Effector memory CD8-positive, alpha-beta T cell (primary cell): ENCODE results near the gene TTBK2.

Source experiments
- ATAC-seq: fragments of 150-1000 bp; cut with Tn5 transposase; replicated peaks from 2 replicates; pipeline ENCODE4 v1.10.0; 2021; ENCODE audit warnings: mild to moderate bottlenecking, moderate library complexity
- DNase-seq, 3 experiments: peaks; one replicate each; pipeline ENCODE4 v3.0.0; 2021
- H3K27ac Mint-ChIP-seq, 2 donors: one replicate each; pipeline ENCODE4 v1.8.0; 2022; ENCODE audit warnings: mild to moderate bottlenecking in 2 of 2, mixed read lengths in 2 of 2, moderate library complexity in 2 of 2
- H3K27me3 Mint-ChIP-seq, 2 donors: one replicate each; pipeline ENCODE4 v1.8.0; 2022; ENCODE audit warnings: mixed read lengths in 2 of 2
- H3K36me3 Mint-ChIP-seq: one replicate; pipeline ENCODE4 v1.8.0; 2022; ENCODE audit warnings: mild to moderate bottlenecking, moderate library complexity, mixed read lengths; ENCODE audit not compliant: insufficient read depth
- H3K4me1 Mint-ChIP-seq, 2 donors: one replicate each; pipeline ENCODE4 v1.8.0; 2022; ENCODE audit warnings: low read depth in 2 of 2, mixed read lengths in 2 of 2
- H3K4me3 Mint-ChIP-seq, 2 donors: one replicate each; pipeline ENCODE4 v1.8.0; 2022; ENCODE audit warnings: mild to moderate bottlenecking in 2 of 2, mixed read lengths in 2 of 2, moderate library complexity in 2 of 2
- H3K9me3 Mint-ChIP-seq, 2 donors: one replicate each; pipeline ENCODE4 v1.8.0; 2022; ENCODE audit warnings: mixed read lengths in 2 of 2

TTBK2 gene

GRCh38 chr15:42719043-42719442, 201.5 kb downstream of the TTBK2 start:
- Mint-ChIP-seq H3K27me3 (no peaks in the 10 kb centered on the region), H3K27ac (peak overlapping the region; percentile 54 to 76), H3K9me3 (no peaks in the 10 kb centered on the region), H3K36me3 (peaks cover 7% of the 10 kb centered on the region), H3K4me1 (no peaks in the 10 kb centered on the region), H3K4me3 (no peak overlapping the region)
- ATAC-seq (no peak), DNase-seq (no peak)

- peaks cover 7% of the 10 kb centered on the region for H3K36me3 Mint-ChIP-seq
- no peak overlapping the region for H3K4me3 Mint-ChIP-seq
Observed at GRCh38 chr15:42716626-42717025, 204.0 kb downstream of the TTBK2 start.

GRCh38 chr15:42716125-42716524, 204.5 kb downstream of the TTBK2 start:
- peak overlapping the region in 1 of 2 donors; percentile 58 for H3K27ac Mint-ChIP-seq

More at GRCh38 chr15:42716626-42717025, 204.0 kb downstream of the TTBK2 start:
- Mint-ChIP-seq H3K9me3 (no peaks in the 10 kb centered on the region), H3K27me3 (no peaks in the 10 kb centered on the region), H3K27ac (no peak overlapping the region), H3K4me1 (no peaks in the 10 kb centered on the region)
- no peak for ATAC-seq
- DNase-seq = no peak

GRCh38 chr15:42712584-42712983, 208.0 kb downstream of the TTBK2 start:
- Mint-ChIP-seq H3K4me3 (no peak overlapping the region), H3K36me3 (peaks cover 3% of the 10 kb centered on the region), H3K4me1 (no peaks in the 10 kb centered on the region), H3K27me3 (no peaks in the 10 kb centered on the region), H3K9me3 (no peaks in the 10 kb centered on the region), H3K27ac (peak overlapping the region in 1 of 2 donors; percentile 35)
- ATAC-seq = no peak
- no peak for DNase-seq

More at GRCh38 chr15:42716125-42716524, 204.5 kb downstream of the TTBK2 start:
- no peak for ATAC-seq
- Mint-ChIP-seq H3K36me3 (peaks cover 7% of the 10 kb centered on the region), H3K4me3 (no peak overlapping the region), H3K4me1 (no peaks in the 10 kb centered on the region), H3K9me3 (no peaks in the 10 kb centered on the region), H3K27me3 (no peaks in the 10 kb centered on the region)
- DNase-seq = no peak

GRCh38 chr15:42711746-42712145, 208.8 kb downstream of the TTBK2 start:
- Mint-ChIP-seq H3K27me3 (no peaks in the 10 kb centered on the region), H3K4me3 (no peak overlapping the region), H3K36me3 (peaks cover 3% of the 10 kb centered on the region), H3K27ac (peak overlapping the region in 1 of 2 donors; percentile 12), H3K4me1 (no peaks in the 10 kb centered on the region), H3K9me3 (no peaks in the 10 kb centered on the region)
- DNase-seq = no peak
- no peak for ATAC-seq

GRCh38 chr15:42710662-42711061, 209.9 kb downstream of the TTBK2 start:
- no peak overlapping the region for H3K4me3 Mint-ChIP-seq
- H3K27me3 Mint-ChIP-seq = no peaks in the 10 kb centered on the region
- H3K4me1 Mint-ChIP-seq = no peaks in the 10 kb centered on the region
- DNase-seq (no peak), ATAC-seq (no peak)
- peak overlapping the region in 1 of 2 donors; percentile 17 for H3K27ac Mint-ChIP-seq
- H3K36me3 Mint-ChIP-seq = peaks cover 3% of the 10 kb centered on the region
- H3K9me3 Mint-ChIP-seq = no peaks in the 10 kb centered on the region

- H3K27me3 Mint-ChIP-seq = no peaks in the 10 kb centered on the region
- peak overlapping the region; percentile 56 to 79 for H3K27ac Mint-ChIP-seq
- peaks cover 0 to 4% of the 10 kb centered on the region in 2 donors for H3K4me1 Mint-ChIP-seq
- no peaks in the 10 kb centered on the region for H3K9me3 Mint-ChIP-seq
- no peak for ATAC-seq
- no peak overlapping the region for H3K4me3 Mint-ChIP-seq
- no peak for DNase-seq
- peaks cover 3% of the 10 kb centered on the region for H3K36me3 Mint-ChIP-seq
Observed at GRCh38 chr15:42707873-42708544, 212.6 kb downstream of the TTBK2 start.

GRCh38 chr15:42707068-42707467, 213.5 kb downstream of the TTBK2 start:
- no peaks in the 10 kb centered on the region for H3K9me3 Mint-ChIP-seq
- ATAC-seq = no peak
- H3K27me3 Mint-ChIP-seq = no peaks in the 10 kb centered on the region
- H3K4me1 Mint-ChIP-seq = peaks cover 0 to 4% of the 10 kb centered on the region in 2 donors
- DNase-seq = no peak
- H3K4me3 Mint-ChIP-seq = no peak overlapping the region
- peaks cover 3% of the 10 kb centered on the region for H3K36me3 Mint-ChIP-seq
- H3K27ac Mint-ChIP-seq = peak overlapping the region in 1 of 2 donors; percentile 79

- DNase-seq = no peak
- Mint-ChIP-seq H3K4me3 (no peak overlapping the region), H3K36me3 (peaks cover 3% of the 10 kb centered on the region), H3K27me3 (no peaks in the 10 kb centered on the region), H3K27ac (peak overlapping the region in 1 of 2 donors; percentile 13), H3K4me1 (peaks cover 0 to 4% of the 10 kb centered on the region in 2 donors), H3K9me3 (no peaks in the 10 kb centered on the region)
- ATAC-seq = no peak
Observed at GRCh38 chr15:42705336-42705735, 215.2 kb downstream of the TTBK2 start.

GRCh38 chr15:42704492-42704926, 216.1 kb downstream of the TTBK2 start:
- H3K9me3 Mint-ChIP-seq = no peaks in the 10 kb centered on the region
- H3K36me3 Mint-ChIP-seq = peaks cover 3% of the 10 kb centered on the region
- no peak overlapping the region for H3K4me3 Mint-ChIP-seq
- ATAC-seq (peak; percentile 89), DNase-seq (peak; percentile 48 to 60 (median 53))
- peaks cover 0 to 4% of the 10 kb centered on the region in 2 donors for H3K4me1 Mint-ChIP-seq
- H3K27me3 Mint-ChIP-seq = no peaks in the 10 kb centered on the region
- peak overlapping the region in 1 of 2 donors; percentile 52 for H3K27ac Mint-ChIP-seq

- peaks cover under 1% of the 10 kb centered on the region in 2 donors for H3K4me1 Mint-ChIP-seq
- ATAC-seq (no peak), DNase-seq (no peak)
- no peaks in the 10 kb centered on the region for H3K9me3 Mint-ChIP-seq
- no peak overlapping the region for H3K4me3 Mint-ChIP-seq
- H3K36me3 Mint-ChIP-seq = no peaks in the 10 kb centered on the region
- no peaks in the 10 kb centered on the region for H3K27me3 Mint-ChIP-seq
- H3K27ac Mint-ChIP-seq = no peak overlapping the region
Observed at GRCh38 chr15:42696626-42697025, 224.0 kb downstream of the TTBK2 start.

GRCh38 chr15:42695527-42696071, 225.0 kb downstream of the TTBK2 start:
- Mint-ChIP-seq H3K4me1 (peaks cover 7 to 9% of the 10 kb centered on the region in 2 donors), H3K36me3 (no peaks in the 10 kb centered on the region), H3K9me3 (no peaks in the 10 kb centered on the region), H3K27ac (no peak overlapping the region), H3K4me3 (no peak overlapping the region), H3K27me3 (no peaks in the 10 kb centered on the region)
- ATAC-seq (no peak), DNase-seq (no peak)

GRCh38 chr15:42694398-42694797, 226.2 kb downstream of the TTBK2 start:
- no peaks in the 10 kb centered on the region for H3K27me3 Mint-ChIP-seq
- H3K27ac Mint-ChIP-seq = peak overlapping the region in 1 of 2 donors; percentile 47
- no peaks in the 10 kb centered on the region for H3K9me3 Mint-ChIP-seq
- H3K4me3 Mint-ChIP-seq = no peak overlapping the region
- H3K36me3 Mint-ChIP-seq = no peaks in the 10 kb centered on the region
- DNase-seq = no peak
- peaks cover 9% of the 10 kb centered on the region in 2 donors for H3K4me1 Mint-ChIP-seq
- no peak for ATAC-seq

GRCh38 chr15:42693942-42694341, 226.6 kb downstream of the TTBK2 start:
- no peak overlapping the region for H3K4me3 Mint-ChIP-seq
- H3K27me3 Mint-ChIP-seq = no peaks in the 10 kb centered on the region
- no peaks in the 10 kb centered on the region for H3K36me3 Mint-ChIP-seq
- H3K9me3 Mint-ChIP-seq = no peaks in the 10 kb centered on the region
- DNase-seq (no peak), ATAC-seq (no peak)
- H3K4me1 Mint-ChIP-seq = peaks cover 9% of the 10 kb centered on the region in 2 donors
- H3K27ac Mint-ChIP-seq = peak overlapping the region in 1 of 2 donors; percentile 49
